ENCODE measurements around the gene METTL27. TPM values are rescaled to one million over a fixed set of nuclear protein-coding genes. Genes with fewer than 3 reads are reported as not detected.

The METTL27 gene
- total and polyA plus RNA-seq, 2 of the 8 experiments (the other 6 are each of a cell fraction or from before 2014, with no cell fraction given) = 6.2 to 12.0 TPM

DNA sequence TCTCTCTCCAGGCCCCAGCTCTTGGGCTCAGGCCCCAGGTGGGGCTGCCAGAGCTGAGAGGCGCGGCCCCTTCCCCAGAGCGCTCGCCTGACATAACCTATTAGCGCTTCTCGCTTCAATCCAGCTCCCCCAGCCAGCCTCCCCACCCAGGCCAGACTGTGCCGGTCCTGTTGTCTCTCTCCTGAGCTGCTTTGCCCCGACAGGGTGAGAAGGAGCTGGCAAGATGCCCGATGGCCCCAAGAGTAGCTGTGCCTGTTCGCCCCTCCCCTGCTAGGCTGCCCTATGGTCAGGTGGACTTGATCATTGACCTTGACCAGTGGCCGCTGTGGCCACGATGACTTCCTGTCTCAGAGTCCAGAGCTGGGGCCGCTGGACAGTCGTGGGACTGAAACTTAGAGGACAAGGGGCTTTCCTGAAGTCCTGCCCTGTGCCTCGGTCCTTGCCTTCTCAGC, 27.8 kb upstream of the METTL27 start (continued):
- TF ChIP-seq GABPA (IDR thresholded peaks at IDR 0.05; ENCODE audit: borderline replicate concordance, insufficient read depth, low read length) = no peak
- TF ChIP-seq BACH1 (IDR thresholded peaks at IDR 0.05; ENCODE audit: low read length) = no peak
- TF ChIP-seq SP1 (IDR thresholded peaks at IDR 0.05; ENCODE audit: low read depth, low read length) = no peak
- no peak for TF ChIP-seq BCL11A (IDR thresholded peaks at IDR 0.05; ENCODE audit: low read depth in 2 of 2, low read length in 2 of 2)

Measured in H1 (cell line).